Muscle of leg (tissue), 11 donors: ENCODE measurements around the gene PLCB1. TPM values are rescaled to one million over a fixed set of nuclear protein-coding genes. Genes with fewer than 3 reads are reported as not detected.

Experiments used
- DNase-seq: peaks from one replicate; pipeline ENCODE4 v3.0.0; 2013
- H3K27ac ChIP-seq: one replicate; pipeline ENCODE4 v1.5.1; 2013; ENCODE audit warnings: mild to moderate bottlenecking, low read length, control low read depth
- H3K27me3 ChIP-seq: one replicate; pipeline ENCODE4 v1.6.1; 2013; ENCODE audit warnings: low read length; ENCODE audit not compliant: control insufficient read depth, insufficient read depth
- H3K36me3 ChIP-seq: one replicate; pipeline ENCODE4 v1.6.1; 2013; ENCODE audit warnings: low read length; ENCODE audit not compliant: control insufficient read depth, insufficient read depth
- H3K4me1 ChIP-seq: one replicate; pipeline ENCODE4 v1.6.1; 2013; ENCODE audit warnings: low read length; ENCODE audit not compliant: control insufficient read depth, insufficient read depth
- H3K4me3 ChIP-seq: one replicate; pipeline ENCODE4 v1.5.1; 2013; ENCODE audit warnings: low read length, control low read depth
- H3K9me3 ChIP-seq: replicated peaks from 2 replicates; pipeline ENCODE4 v1.6.1; 2013; ENCODE audit warnings: low read depth, low read length; ENCODE audit not compliant: control insufficient read depth
- WGBS: methylation state at CpG from one replicate; pipeline ENCODE4 v1.1.5; 2013; ENCODE audit warnings: missing lambda C conversion rate; ENCODE audit not compliant: insufficient coverage; 5-methylcytosine and 5-hydroxymethylcytosine counted together
- polyA plus RNA-seq, 8 donors: library from polyadenylated mRNA; unstranded; fragments of 120-200 nt; gene quantifications; one replicate each; pipeline versions ENCODE4 v1.2.1 to v1.2.3, GENCODE V29; 2013; ENCODE audit warnings: inconsistent platforms in 1 of 8, low replicate concordance in 1 of 8; ENCODE audit not compliant: insufficient read length in 8 of 8, insufficient read depth in 1 of 8
- total RNA-seq: library from RNA; stranded (reverse); fragments of 120-200 nt; gene quantifications from one replicate; pipeline ENCODE4 v1.2.4, GENCODE V29; 2013

PLCB1 gene
- total and polyA plus RNA-seq, 9 donors: 6.8 to 14.3 (median 9.0) TPM

DNA sequence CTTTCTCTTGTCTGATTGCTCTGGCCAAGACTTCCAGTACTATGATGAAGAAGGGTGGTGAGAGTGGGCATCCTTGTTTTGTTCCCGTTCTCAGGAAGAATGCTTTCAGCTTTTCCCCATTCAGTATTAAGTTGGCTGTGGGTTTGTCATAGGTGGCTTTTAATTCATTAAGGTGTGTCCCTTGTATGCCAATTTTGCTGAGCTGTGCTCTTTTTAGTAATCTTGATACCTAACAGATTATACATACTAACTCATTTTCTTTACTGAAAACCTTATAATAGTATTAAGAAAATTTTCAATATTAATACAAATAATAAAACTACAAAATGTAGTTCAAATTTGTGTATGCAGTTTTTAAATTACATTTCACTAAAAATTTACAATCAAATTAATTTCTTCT lies 557.3 kb downstream of the PLCB1 start:
- no peak for DNase-seq
- WGBS: no CpG with 5 or more reads among the region's 1 CpG
- no peaks in the 10 kb centered on the region for H3K27me3 ChIP-seq
- H3K4me1 ChIP-seq: no peaks in the 10 kb centered on the region
- no peak overlapping the region for H3K4me3 ChIP-seq
- no peaks in the 10 kb centered on the region for H3K36me3 ChIP-seq
- peaks cover 7% of the 10 kb centered on the region for H3K9me3 ChIP-seq
- H3K27ac ChIP-seq: no peak overlapping the region

DNA sequence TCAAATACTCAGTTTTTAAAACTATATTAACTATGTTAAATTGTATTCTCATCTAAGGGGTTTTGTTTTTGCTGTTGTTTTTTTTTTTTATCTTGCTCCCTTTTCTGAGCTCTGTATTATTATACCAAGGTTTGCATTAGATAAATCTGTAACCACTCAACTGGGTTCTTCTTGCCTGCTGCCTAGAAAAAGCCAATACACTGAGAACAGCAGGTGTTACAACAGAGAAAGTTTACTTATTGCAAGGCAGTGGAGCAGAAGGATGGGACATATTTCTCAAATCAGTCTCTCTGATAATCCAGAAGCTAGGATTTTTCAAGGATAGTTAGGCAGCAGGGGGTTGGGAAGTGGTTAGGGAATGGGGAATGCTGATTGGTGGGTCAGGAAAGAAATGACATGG lies 558.0 kb downstream of the PLCB1 start:
- Histone ChIP-seq H3K4me3 (no peak overlapping the region), H3K4me1 (no peaks in the 10 kb centered on the region), H3K27ac (no peak overlapping the region), H3K9me3 (peaks cover 7% of the 10 kb centered on the region), H3K27me3 (no peaks in the 10 kb centered on the region), H3K36me3 (no peaks in the 10 kb centered on the region)
- no peak for DNase-seq

DNA sequence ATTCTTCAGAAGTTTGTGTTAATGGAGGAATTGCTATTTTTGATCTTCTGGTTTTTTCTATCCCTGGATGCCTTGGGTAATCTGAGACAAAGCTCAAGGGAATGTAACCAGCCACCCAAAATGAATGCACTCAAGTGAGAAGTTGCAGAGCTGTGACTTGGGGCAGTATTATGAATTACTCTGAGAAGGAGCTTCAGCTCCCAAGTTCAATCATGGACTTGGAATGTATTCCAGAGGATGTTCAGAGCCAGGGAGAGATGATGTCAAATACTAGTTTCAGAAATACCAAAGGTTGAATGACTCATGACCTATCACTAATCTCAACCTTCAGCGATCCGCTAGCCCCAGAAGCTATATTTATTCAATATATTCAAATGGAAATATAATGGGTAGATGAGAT lies 561.6 kb downstream of the PLCB1 start:
- no CpG with 5 or more reads among the region's 2 CpGs for WGBS
- Histone ChIP-seq H3K9me3 (peaks cover 7% of the 10 kb centered on the region), H3K27ac (no peak overlapping the region), H3K4me1 (no peaks in the 10 kb centered on the region), H3K27me3 (no peaks in the 10 kb centered on the region), H3K4me3 (no peak overlapping the region), H3K36me3 (no peaks in the 10 kb centered on the region)
- DNase-seq: no peak

DNA sequence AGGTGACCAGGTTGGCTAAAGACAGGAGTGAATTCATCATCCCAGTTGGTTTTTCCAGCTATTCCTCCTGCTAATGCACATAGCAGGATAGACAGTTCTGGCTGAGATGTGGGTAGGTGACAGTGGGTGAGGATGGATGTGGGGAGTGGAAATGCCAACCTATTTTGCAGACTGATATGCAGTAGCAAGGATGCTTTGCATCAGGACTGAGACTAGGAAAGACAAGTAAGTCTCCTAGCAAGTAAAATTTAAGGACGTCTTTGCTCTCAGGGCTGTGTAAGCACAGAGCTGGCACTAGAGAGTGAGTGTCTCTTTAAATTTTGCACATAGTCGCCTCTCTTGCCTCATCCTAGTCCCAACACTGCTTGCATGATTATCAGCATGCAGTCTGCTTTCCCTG lies 568.7 kb downstream of the PLCB1 start:
- H3K4me1 ChIP-seq: no peaks in the 10 kb centered on the region
- no peak for DNase-seq
- H3K27ac ChIP-seq: no peak overlapping the region
- no peaks in the 10 kb centered on the region for H3K36me3 ChIP-seq
- no peaks in the 10 kb centered on the region for H3K27me3 ChIP-seq
- no peak overlapping the region for H3K4me3 ChIP-seq
- no peaks in the 10 kb centered on the region for H3K9me3 ChIP-seq
- WGBS: no CpG with 5 or more reads among the region's 2 CpGs

DNA sequence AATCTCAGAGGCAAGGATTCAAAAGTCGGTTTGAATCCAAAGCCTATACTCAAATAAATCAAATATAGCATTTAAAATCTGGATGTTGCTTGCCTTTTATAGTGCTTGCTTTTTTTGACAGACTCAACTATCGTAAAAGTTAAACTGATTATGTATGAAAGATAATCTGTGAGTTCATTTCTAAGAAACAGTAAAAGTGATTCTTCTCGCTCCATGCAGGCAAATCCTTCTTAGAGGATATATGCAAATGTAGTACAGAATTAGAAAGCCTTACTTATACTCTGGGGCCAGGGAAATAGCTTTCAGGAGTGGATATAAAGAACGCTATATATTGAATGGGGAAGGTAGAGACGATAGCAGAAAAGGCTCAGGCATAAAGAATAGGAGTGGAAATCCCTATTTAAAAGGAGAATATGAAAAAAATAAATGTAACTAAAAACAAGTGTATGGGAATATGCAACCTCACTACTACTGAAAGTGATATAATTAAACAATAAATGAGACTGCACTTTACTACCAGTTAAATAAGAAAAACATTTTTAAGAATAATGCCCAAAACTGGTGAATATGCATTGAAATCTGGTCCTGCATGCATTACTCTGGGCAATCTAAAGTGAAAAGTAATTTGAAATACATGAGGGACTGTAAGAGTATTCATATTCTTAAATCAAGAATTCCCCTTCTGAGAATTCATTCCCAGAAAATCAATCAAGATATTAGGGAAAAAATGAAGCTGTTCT lies 575.1 kb downstream of the PLCB1 start:
- Histone ChIP-seq H3K36me3 (peaks cover 4% of the 10 kb centered on the region), H3K27me3 (no peaks in the 10 kb centered on the region), H3K4me1 (no peaks in the 10 kb centered on the region), H3K4me3 (no peak overlapping the region), H3K27ac (no peak overlapping the region), H3K9me3 (no peaks in the 10 kb centered on the region)
- DNase-seq: no peak
- WGBS: no CpG with 5 or more reads among the region's 5 CpGs

DNA sequence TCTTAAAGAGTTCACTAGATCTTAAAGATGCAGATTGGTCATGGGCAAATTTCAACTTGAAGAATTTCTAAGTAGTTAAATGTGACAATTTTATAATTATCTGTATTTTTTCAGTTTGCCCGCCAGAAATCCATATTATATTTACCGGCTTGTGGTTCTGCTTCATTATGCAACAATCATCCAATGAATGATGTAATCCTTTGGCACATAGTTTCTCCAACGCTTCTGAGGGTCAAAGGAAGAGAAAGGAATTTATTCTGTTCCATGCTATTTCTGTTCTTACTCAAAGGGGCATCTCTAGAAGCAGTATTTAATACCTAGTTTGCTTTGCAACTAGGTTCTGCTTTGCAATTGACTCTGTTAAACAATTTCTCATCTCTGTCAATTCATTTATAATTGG lies 577.6 kb downstream of the PLCB1 start:
- DNase-seq: no peak
- Histone ChIP-seq H3K9me3 (no peaks in the 10 kb centered on the region), H3K36me3 (peaks cover 4% of the 10 kb centered on the region), H3K27ac (no peak overlapping the region), H3K4me3 (no peak overlapping the region), H3K4me1 (no peaks in the 10 kb centered on the region), H3K27me3 (no peaks in the 10 kb centered on the region)
- WGBS: no CpG with 5 or more reads among the region's 3 CpGs

DNA sequence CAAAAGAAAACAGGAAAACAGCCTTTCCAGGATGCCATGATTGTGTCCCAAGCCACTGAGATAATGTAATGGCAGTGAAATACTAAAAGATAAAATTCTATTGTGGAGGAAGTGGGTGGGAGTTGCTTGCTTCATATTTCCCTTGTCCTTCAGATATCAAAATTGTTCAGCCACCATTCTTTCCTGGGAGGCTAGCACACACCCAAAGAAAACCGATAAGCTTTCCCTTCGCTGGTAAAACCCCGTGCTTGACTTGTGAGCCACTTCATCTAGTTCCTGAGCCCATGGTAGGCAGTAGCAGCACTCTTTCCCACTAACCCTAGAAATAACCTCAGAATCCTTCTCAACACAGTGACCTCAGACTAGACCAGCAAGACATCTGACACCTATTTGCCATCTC lies 579.4 kb downstream of the PLCB1 start:
- no peak for DNase-seq
- Histone ChIP-seq H3K4me1 (no peaks in the 10 kb centered on the region), H3K27ac (no peak overlapping the region), H3K9me3 (no peaks in the 10 kb centered on the region), H3K4me3 (no peak overlapping the region), H3K27me3 (no peaks in the 10 kb centered on the region), H3K36me3 (peaks cover 4% of the 10 kb centered on the region)
- 100% methylated on average over 3 of the region's 3 CpGs for WGBS

DNA sequence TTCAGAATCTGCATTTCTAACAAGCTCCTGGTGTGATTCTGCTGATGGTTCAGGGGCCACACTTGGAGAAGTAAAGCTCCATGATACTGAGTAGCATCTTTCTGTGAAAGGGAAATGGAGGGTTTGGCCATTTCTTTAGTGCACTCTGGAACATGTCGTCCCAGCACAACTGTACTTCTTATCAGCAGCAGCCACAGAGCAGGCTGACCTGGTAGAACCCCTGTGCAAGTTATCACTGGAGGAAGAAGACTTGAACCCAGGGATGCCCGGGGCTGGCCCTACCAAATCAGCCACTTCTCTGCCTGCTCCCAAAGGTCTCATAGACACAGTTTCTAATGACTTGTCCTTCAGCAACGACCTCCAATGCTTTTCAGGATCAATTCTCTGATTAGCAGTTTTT lies 582.1 kb downstream of the PLCB1 start:
- H3K27me3 ChIP-seq: no peaks in the 10 kb centered on the region
- H3K9me3 ChIP-seq: no peaks in the 10 kb centered on the region
- no peak overlapping the region for H3K4me3 ChIP-seq
- WGBS: 88% methylated on average over 1 of the region's 3 CpGs
- DNase-seq: no peak
- peaks cover 4% of the 10 kb centered on the region for H3K36me3 ChIP-seq
- H3K4me1 ChIP-seq: peaks cover 3% of the 10 kb centered on the region
- no peak overlapping the region for H3K27ac ChIP-seq

DNA sequence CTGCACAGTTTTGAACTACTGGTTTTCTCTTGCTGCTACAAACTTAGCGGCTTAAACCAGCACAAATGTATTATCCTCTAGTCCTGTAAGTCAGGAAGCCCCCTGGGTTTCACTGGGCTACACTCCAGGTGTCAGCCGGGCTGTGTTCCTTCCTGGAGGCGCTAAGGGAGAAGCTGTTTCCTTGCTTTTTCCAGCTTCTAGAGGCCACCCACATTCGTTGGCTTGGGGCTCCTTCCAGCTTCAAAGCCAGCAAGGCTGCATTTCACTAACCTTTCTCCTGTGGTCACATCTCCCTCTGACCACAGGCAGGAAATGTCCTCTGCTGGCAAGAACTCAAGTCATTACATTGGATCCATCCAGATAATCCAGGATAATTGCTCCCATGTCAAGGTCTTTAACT lies 586.2 kb downstream of the PLCB1 start:
- peak; percentile 92 for DNase-seq
- peaks cover 3% of the 10 kb centered on the region for H3K4me1 ChIP-seq
- no peaks in the 10 kb centered on the region for H3K27me3 ChIP-seq
- no peaks in the 10 kb centered on the region for H3K36me3 ChIP-seq
- no peak overlapping the region for H3K27ac ChIP-seq
- no peak overlapping the region for H3K4me3 ChIP-seq
- WGBS: 23% methylated on average over 3 of the region's 4 CpGs
- H3K9me3 ChIP-seq: no peaks in the 10 kb centered on the region

DNA sequence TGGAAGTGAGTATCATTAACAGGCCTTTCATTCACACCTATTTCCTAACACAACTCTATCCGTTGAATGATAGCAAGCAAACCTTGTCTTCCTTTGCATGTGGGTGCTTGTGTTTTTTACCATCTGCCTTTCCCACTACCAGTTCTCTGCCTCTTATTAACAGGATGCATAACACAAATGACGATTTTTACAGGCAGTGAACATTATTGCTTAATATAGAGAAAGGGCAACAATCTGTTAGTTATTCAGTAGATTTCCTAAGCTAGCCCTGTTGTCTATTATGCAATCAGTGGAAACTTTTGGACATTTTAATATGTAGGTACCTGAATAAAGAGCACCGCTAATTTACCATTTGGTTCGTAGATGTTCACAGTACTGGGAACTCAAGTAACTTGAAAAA lies 588.0 kb downstream of the PLCB1 start:
- no peak for DNase-seq
- 33% methylated on average over 2 of the region's 4 CpGs for WGBS
- Histone ChIP-seq H3K27me3 (no peaks in the 10 kb centered on the region), H3K36me3 (no peaks in the 10 kb centered on the region), H3K27ac (no peak overlapping the region), H3K4me3 (no peak overlapping the region), H3K9me3 (no peaks in the 10 kb centered on the region), H3K4me1 (peaks cover 3% of the 10 kb centered on the region)

DNA sequence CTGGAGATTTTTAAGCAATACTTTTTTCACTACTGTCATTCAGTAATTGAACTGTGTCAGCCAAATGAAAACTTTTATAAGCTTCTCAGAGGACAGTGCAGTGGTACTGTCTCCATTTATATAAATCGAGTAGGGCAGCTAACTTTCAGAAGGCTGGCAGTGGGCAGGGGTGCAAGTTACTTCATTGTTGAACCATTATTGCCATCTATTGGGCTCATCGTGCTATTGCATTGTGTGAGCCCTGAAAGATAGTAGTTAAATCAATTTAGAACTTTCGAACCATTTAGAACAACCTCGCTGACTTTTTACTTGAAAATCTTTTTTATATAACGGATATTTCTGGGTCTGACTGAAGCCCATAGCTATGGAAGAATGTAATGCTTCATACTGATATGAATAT lies 589.0 kb downstream of the PLCB1 start:
- no peak overlapping the region for H3K27ac ChIP-seq
- H3K27me3 ChIP-seq: no peaks in the 10 kb centered on the region
- H3K9me3 ChIP-seq: no peaks in the 10 kb centered on the region
- WGBS: no CpG with 5 or more reads among the region's 5 CpGs
- H3K4me1 ChIP-seq: peaks cover 3% of the 10 kb centered on the region
- H3K4me3 ChIP-seq: no peak overlapping the region
- DNase-seq: peak; percentile 71
- no peaks in the 10 kb centered on the region for H3K36me3 ChIP-seq
